ENCODE measurements around the gene ZNF17. TPM values are rescaled to one million over a fixed set of nuclear protein-coding genes. Genes with fewer than 3 reads are reported as not detected.

The ZNF17 gene
- total RNA-seq = 1.9 and 3.3 TPM in 2 replicates

GRCh38 chr19:57410877-57411671, at the start of gene ZNF17:
Gene ZNF17, plus strand, starts transcription at chr19:57411161. Its CDS starts 2,455 bp downstream, at chr19:57413616.

DNA sequence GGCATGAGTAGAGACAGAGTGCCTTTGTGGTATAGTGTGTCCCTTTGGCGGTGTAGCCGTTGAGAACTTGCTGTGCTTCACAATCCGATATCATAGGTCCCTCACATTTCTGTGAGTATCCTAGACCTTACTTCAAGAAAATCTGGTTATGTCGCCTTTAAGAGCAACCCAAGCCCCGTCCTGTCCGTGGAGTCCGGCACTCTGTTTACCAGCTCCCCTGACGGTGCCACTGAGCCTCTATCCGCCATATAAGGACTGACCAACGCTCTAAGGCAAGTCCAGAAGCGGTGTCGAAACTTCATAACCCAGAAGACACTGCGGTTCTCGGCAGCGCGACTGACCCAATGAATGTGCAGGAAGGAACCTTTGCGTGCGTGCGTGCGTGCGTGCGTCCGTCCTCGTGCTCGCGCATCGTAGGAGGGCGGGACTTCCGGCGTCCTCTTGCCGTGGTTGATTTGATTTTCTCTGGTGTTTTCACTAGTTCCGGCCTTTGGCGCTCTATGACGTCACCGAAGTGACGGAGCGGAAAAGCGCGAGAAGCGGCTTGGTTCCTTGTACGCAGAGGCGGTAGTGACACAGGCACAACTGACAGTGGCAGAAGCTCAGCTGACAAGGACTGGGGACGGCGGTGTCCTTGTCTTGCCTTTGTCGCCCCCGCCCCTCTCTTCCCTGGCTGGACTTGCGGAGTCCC, 47.8 kb upstream of the ZNF17 start, which contains the start of the genes TRAPPC2B and ZNF547:
Gene TRAPPC2B (plus strand): TSS at position 555 of the 691 bp plus-strand sequence. CDS start 1,283 bp downstream, outside the sequence.
Gene ZNF547 (plus strand): TSS at position 555 of the 691 bp plus-strand sequence. CDS start 5,005 bp downstream, outside the sequence.

GRCh38 chr19:57389730-57390598, 21.0 kb upstream of the ZNF17 start, which contains the start of gene ZNF548:
Gene ZNF548, plus strand, starts transcription at chr19:57389854. Its CDS starts 246 bp downstream, at chr19:57390100.

GRCh38 chr19:57435062-57435978, 24.4 kb downstream of the ZNF17 start, which contains the start of gene ZNF749:
Gene ZNF749, plus strand, starts transcription at chr19:57435325. Its CDS starts 254 bp downstream, at chr19:57435579.

Other genes with a start within 250 kb of the ZNF17 start
- gene DUXA, start 243.7 kb upstream of the ZNF17 start, total RNA-seq = not detected in 2 replicates
- 21.8 and 28.1 TPM in 2 replicates for gene ZNF264, start 219.7 kb upstream of the ZNF17 start, total RNA-seq
- gene AURKC, start 180.1 kb upstream of the ZNF17 start, total RNA-seq = 0.57 and 0.62 TPM in 2 replicates
- gene ZNF805, start 170.5 kb upstream of the ZNF17 start, total RNA-seq = 3.8 and 6.9 TPM in 2 replicates
- gene ZNF460, start 130.7 kb upstream of the ZNF17 start, total RNA-seq = 15.8 and 29.0 TPM in 2 replicates
- 4.4 and 4.7 TPM in 2 replicates for gene ZNF543, start 90.7 kb upstream of the ZNF17 start, total RNA-seq
- 5.0 and 5.9 TPM in 2 replicates for gene ZNF304, start 59.9 kb upstream of the ZNF17 start, total RNA-seq
- gene TRAPPC2B, start 47.6 kb upstream of the ZNF17 start, total RNA-seq = 18.6 and 29.0 TPM in 2 replicates
- 0.62 and 1.5 TPM in 2 replicates for gene ZNF547, start 47.6 kb upstream of the ZNF17 start, total RNA-seq
- 3.2 and 8.4 TPM in 2 replicates for gene ZNF548, start 21.3 kb upstream of the ZNF17 start, total RNA-seq
- gene ZNF749, start 24.2 kb downstream of the ZNF17 start, total RNA-seq = 5.0 and 8.7 TPM in 2 replicates
- 0.49 TPM in 1 of 2 replicates, not detected in the other for gene VN1R1, start 46.0 kb downstream of the ZNF17 start, total RNA-seq
- gene ZNF772, start 66.4 kb downstream of the ZNF17 start, total RNA-seq = 7.7 and 8.0 TPM in 2 replicates
- gene ZNF419, start 76.6 kb downstream of the ZNF17 start, total RNA-seq = 8.1 and 10.0 TPM in 2 replicates
- gene ZNF773, start 88.8 kb downstream of the ZNF17 start, total RNA-seq = 6.4 and 11.6 TPM in 2 replicates
- 3.5 and 4.7 TPM in 2 replicates for gene ZNF549, start 116.2 kb downstream of the ZNF17 start, total RNA-seq
- gene ZNF550, start 148.7 kb downstream of the ZNF17 start, total RNA-seq = 3.5 and 5.5 TPM in 2 replicates
- 2.2 and 3.0 TPM in 2 replicates for gene ZNF416, start 167.8 kb downstream of the ZNF17 start, total RNA-seq
- 2.3 and 5.9 TPM in 2 replicates for gene ZIK1, start 173.0 kb downstream of the ZNF17 start, total RNA-seq
- gene ZNF530, start 188.7 kb downstream of the ZNF17 start, total RNA-seq = 1.6 and 2.3 TPM in 2 replicates
- gene ZNF134, start 203.1 kb downstream of the ZNF17 start, total RNA-seq = 11.1 and 17.4 TPM in 2 replicates
- 4.6 and 5.2 TPM in 2 replicates for gene ZNF211, start 222.0 kb downstream of the ZNF17 start, total RNA-seq

All from hair follicular keratinocyte (primary cell).